GM21367 (cell line): ENCODE data around the gene EFNA5.

Source experiments
- ATAC-seq: cut with Tn5 transposase; IDR thresholded peaks from one replicate; pipeline ENCODE4 v1.9.1; 2021; ENCODE audit not compliant: unreplicated experiment

Gene EFNA5

GRCh38 chr5:107604990-107605389 lies 65.7 kb downstream of the EFNA5 start:
- ATAC-seq = no peak

GRCh38 chr5:107604146-107604910 lies 66.4 kb downstream of the EFNA5 start:
- ATAC-seq = no peak

- ATAC-seq = no peak
These were observed 67.4 kb downstream of the EFNA5 start for GRCh38 chr5:107603349-107603748.

- ATAC-seq = no peak
These were observed 67.8 kb downstream of the EFNA5 start for GRCh38 chr5:107602896-107603295.

GRCh38 chr5:107601076-107601475 lies 69.7 kb downstream of the EFNA5 start:
- no peak for ATAC-seq

GRCh38 chr5:107598958-107599357 lies 71.8 kb downstream of the EFNA5 start:
- no peak for ATAC-seq

GRCh38 chr5:107597803-107598202 lies 72.9 kb downstream of the EFNA5 start:
- ATAC-seq = no peak

- no peak for ATAC-seq
These were observed 73.5 kb downstream of the EFNA5 start for GRCh38 chr5:107597247-107597646.

GRCh38 chr5:107594253-107595045 lies 76.3 kb downstream of the EFNA5 start:
- no peak for ATAC-seq

- ATAC-seq = no peak
These were observed 77.7 kb downstream of the EFNA5 start for GRCh38 chr5:107593009-107593408.

GRCh38 chr5:107592515-107592914 lies 78.2 kb downstream of the EFNA5 start:
- no peak for ATAC-seq

- ATAC-seq = no peak
These were observed 80.1 kb downstream of the EFNA5 start for GRCh38 chr5:107590686-107591085.

- no peak for ATAC-seq
These were observed 81.1 kb downstream of the EFNA5 start for GRCh38 chr5:107589520-107590193.

- ATAC-seq = no peak
These were observed 88.1 kb downstream of the EFNA5 start for GRCh38 chr5:107582625-107583024.

GRCh38 chr5:107580889-107581820 lies 89.6 kb downstream of the EFNA5 start:
- ATAC-seq = no peak

GRCh38 chr5:107578051-107578635 lies 92.6 kb downstream of the EFNA5 start:
- no peak for ATAC-seq

- ATAC-seq = no peak
These were observed 93.3 kb downstream of the EFNA5 start for GRCh38 chr5:107577394-107577950.

- ATAC-seq = no peak
These were observed 93.9 kb downstream of the EFNA5 start for GRCh38 chr5:107576736-107577393.

- no peak for ATAC-seq
These were observed 94.6 kb downstream of the EFNA5 start for GRCh38 chr5:107576155-107576554.
